ENCODE data around the gene PLA2G15. TPM values are rescaled to one million over a fixed set of nuclear protein-coding genes. Genes with fewer than 3 reads are reported as not detected.

The PLA2G15 gene
- total and polyA plus RNA-seq, 4 donors = 7.2 to 28.4 (median 10.5) TPM

DNA sequence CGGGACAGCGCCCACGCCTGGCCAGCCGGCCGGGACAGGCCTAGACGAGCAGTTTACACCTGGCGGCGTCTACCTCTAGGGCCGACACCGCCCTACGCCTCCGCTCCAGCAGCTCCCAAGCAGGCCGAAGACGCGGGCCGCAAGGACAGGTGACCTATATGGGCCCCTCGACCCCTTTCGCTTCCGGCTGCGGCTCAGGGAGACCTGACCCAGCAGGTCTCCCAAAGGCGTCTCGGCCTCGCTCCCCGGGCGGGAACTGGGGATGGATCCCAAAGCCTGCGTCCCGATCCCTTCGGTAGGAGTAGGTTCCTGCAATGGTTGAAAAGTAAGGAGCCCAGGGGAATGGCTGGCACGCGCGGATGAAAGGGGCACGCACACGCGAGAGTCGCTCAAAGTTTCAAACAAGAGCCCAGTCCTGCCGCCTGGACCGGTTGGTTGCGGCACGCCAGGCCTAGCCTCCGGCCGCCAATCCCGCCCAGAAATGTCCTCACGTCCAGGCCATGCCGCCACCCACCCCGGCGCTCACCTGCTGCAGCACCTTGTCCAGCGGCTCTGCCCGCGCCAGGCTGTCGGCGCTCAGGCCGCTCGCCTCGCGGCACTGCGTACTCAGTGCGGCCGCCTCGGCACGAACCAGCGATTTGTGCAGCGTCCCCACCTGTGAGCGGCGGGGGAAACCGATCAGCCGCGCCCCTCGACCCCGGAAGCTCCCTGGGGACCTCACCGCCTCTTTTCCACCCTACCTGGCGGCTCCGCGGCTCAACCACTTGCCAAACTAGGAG, 9.9 kb upstream of the PLA2G15 start:
- H3K27me3 ChIP-seq (ENCODE audit: control insufficient read depth in 1 of 2, insufficient read depth in 2 of 2, low read length in 1 of 2) = no peaks in the 10 kb centered on the region
- H3K9me3 ChIP-seq (ENCODE audit: control insufficient read depth, low read length) = no peaks in the 10 kb centered on the region
- no peaks in the 10 kb centered on the region for H3K36me3 ChIP-seq (ENCODE audit: control insufficient read depth in 1 of 2, insufficient read depth in 2 of 2, low read length in 1 of 2)
- DNase-seq (peak in 1 of 2 donors; percentile 62), ATAC-seq (ENCODE audit: low FRiP score) (no peak)
- intact Hi-C loops (cut with DNase I) = loop anchor here in 1 of 2 donors (10.0 kb wide), 1 partner anchor 150 kb away; the partner anchor contains the start of gene NFATC3
- H3K4me3 ChIP-seq (ENCODE audit: low read length in 2 of 2) = no peak overlapping the region
- H3K27ac ChIP-seq (ENCODE audit: low read depth in 1 of 2, low read length in 2 of 2) = no peak overlapping the region
- H3K4me1 ChIP-seq (ENCODE audit: control insufficient read depth in 1 of 2, insufficient read depth in 2 of 2, low read length in 2 of 2) = no peaks in the 10 kb centered on the region
- 65 to 67% methylated on average over 73 of the region's 73 CpGs for WGBS, 2 donors

DNA sequence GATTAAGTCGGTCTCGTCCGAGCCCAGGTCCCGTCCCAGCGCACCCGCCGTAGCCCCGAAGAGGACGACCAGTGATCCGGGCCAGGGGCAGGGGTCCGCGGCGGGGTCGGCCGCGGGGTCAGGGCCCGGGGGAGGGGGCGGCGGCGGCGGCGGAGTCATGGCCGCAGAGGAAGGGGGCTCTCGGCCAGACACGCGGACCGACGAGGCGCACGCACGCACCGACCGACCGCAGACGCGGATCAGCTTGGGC, 9.4 kb upstream of the PLA2G15 start, which contains the start of gene ESRP2:
ESRP2 (minus strand) TSS at position 241 of the 250 bp plus-strand sequence; CDS start at position 159, 82 bp downstream.
- H3K27ac ChIP-seq (ENCODE audit: low read depth in 1 of 2, low read length in 2 of 2) = peak within 1 kb of the TSS in 1 of 2 donors; percentile 35
- no peaks in the 10 kb centered on the region for H3K27me3 ChIP-seq (ENCODE audit: control insufficient read depth in 1 of 2, insufficient read depth in 2 of 2, low read length in 1 of 2)
- DNase-seq = peak in 1 of 2 donors; percentile 60
- H3K9me3 ChIP-seq (ENCODE audit: control insufficient read depth, low read length) = no peaks in the 10 kb centered on the region
- no peaks in the 10 kb centered on the region for H3K36me3 ChIP-seq (ENCODE audit: control insufficient read depth in 1 of 2, insufficient read depth in 2 of 2, low read length in 1 of 2)
- H3K4me3 ChIP-seq (ENCODE audit: low read length in 2 of 2) = no peak within 1 kb of the TSS
- WGBS, 2 donors = 7 to 8% methylated on average over 36 of the region's 36 CpGs
- no peak for ATAC-seq (ENCODE audit: low FRiP score)
- intact Hi-C loops (cut with DNase I) = loop anchor here in 1 of 2 donors (10.0 kb wide), 1 partner anchor 151 kb away; the partner anchor contains the start of gene NFATC3
- H3K4me1 ChIP-seq (ENCODE audit: control insufficient read depth in 1 of 2, insufficient read depth in 2 of 2, low read length in 2 of 2) = no peaks in the 10 kb centered on the region

DNA sequence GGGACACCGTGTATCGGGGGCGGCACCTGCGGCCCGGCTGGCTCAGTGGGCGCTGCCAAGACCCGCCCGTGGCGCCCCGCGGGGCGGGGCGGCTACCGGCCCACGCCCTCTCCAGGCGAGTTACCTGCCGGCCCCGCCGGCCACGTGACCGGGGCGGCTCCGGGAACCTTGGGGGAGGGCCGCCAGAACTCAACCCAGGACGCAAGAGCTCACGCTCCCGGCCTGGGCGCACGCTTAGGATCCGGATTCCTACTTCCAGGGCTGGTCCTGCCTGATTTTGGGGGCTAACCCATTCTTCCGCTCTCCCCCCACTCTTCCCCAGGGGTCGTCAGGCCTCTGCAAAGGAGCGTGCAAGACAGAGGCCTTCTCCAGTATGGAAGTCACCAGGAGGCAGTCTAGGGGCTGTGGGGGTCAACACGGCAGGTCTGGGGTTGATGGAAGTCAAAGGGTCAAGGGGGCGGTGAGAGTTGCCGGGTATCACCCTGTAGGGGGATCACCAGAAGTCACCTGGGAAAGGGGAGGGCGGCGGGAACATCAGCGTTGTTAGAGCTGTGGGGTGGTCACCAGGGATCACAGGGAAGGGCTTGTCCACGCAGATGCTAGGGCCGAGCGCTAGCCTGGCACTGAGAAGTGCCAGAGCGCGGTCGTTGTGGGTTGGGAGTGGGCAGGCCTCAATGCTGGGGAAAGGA, 8.9 kb upstream of the PLA2G15 start:
- no peaks in the 10 kb centered on the region for H3K36me3 ChIP-seq (ENCODE audit: control insufficient read depth in 1 of 2, insufficient read depth in 2 of 2, low read length in 1 of 2)
- DNase-seq = peak in 1 of 2 donors; percentile 65
- no peaks in the 10 kb centered on the region for H3K4me1 ChIP-seq (ENCODE audit: control insufficient read depth in 1 of 2, insufficient read depth in 2 of 2, low read length in 2 of 2)
- intact Hi-C loops (cut with DNase I) = loop anchor here in 1 of 2 donors (10.0 kb wide), 1 partner anchor 151 kb away; the partner anchor contains the start of gene NFATC3
- no peak overlapping the region for H3K27ac ChIP-seq (ENCODE audit: low read depth in 1 of 2, low read length in 2 of 2)
- H3K4me3 ChIP-seq (ENCODE audit: low read length in 2 of 2) = no peak overlapping the region
- 28 to 33% methylated on average over 38 to 45 of the region's 45 CpGs for WGBS, 2 donors
- H3K27me3 ChIP-seq (ENCODE audit: control insufficient read depth in 1 of 2, insufficient read depth in 2 of 2, low read length in 1 of 2) = no peaks in the 10 kb centered on the region
- ATAC-seq (ENCODE audit: low FRiP score) = no peak
- no peaks in the 10 kb centered on the region for H3K9me3 ChIP-seq (ENCODE audit: control insufficient read depth, low read length)

DNA sequence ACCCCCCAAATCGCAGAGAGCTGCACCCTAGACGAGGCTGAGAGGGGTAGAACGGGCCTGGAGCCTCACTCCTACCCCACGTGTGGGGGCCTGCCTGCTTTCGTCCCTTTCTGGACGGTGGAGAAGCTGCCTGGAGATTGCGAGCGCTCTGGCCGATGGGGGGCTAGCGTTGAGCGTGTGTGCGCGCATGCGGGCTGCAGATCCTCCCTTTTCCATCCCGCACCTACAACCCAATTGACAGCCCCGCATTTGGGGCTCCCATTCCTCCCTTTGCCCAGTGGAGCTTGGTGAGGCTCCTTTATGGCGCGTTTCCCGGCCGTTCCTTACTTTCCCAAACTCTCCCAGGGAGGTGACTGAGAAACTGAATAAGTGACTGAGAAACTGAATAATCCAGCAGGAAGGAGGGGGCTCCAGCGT, 8.3 kb upstream of the PLA2G15 start:
- 35 to 47% methylated on average over 21 of the region's 21 CpGs for WGBS, 2 donors
- DNase-seq (no peak), ATAC-seq (ENCODE audit: low FRiP score) (peak; percentile 6)
- Histone ChIP-seq H3K9me3 (ENCODE audit: control insufficient read depth, low read length) (no peaks in the 10 kb centered on the region), H3K27me3 (ENCODE audit: control insufficient read depth in 1 of 2, insufficient read depth in 2 of 2, low read length in 1 of 2) (no peaks in the 10 kb centered on the region), H3K4me1 (ENCODE audit: control insufficient read depth in 1 of 2, insufficient read depth in 2 of 2, low read length in 2 of 2) (no peaks in the 10 kb centered on the region), H3K36me3 (ENCODE audit: control insufficient read depth in 1 of 2, insufficient read depth in 2 of 2, low read length in 1 of 2) (no peaks in the 10 kb centered on the region), H3K27ac (ENCODE audit: low read depth in 1 of 2, low read length in 2 of 2) (peak overlapping the region in 1 of 2 donors; percentile 35), H3K4me3 (ENCODE audit: low read length in 2 of 2) (peak overlapping the region; percentile 7 to 29)
- intact Hi-C loops (cut with DNase I) = loop anchor here in 1 of 2 donors (10.0 kb wide), 1 partner anchor 152 kb away; the partner anchor contains the start of gene NFATC3

DNA sequence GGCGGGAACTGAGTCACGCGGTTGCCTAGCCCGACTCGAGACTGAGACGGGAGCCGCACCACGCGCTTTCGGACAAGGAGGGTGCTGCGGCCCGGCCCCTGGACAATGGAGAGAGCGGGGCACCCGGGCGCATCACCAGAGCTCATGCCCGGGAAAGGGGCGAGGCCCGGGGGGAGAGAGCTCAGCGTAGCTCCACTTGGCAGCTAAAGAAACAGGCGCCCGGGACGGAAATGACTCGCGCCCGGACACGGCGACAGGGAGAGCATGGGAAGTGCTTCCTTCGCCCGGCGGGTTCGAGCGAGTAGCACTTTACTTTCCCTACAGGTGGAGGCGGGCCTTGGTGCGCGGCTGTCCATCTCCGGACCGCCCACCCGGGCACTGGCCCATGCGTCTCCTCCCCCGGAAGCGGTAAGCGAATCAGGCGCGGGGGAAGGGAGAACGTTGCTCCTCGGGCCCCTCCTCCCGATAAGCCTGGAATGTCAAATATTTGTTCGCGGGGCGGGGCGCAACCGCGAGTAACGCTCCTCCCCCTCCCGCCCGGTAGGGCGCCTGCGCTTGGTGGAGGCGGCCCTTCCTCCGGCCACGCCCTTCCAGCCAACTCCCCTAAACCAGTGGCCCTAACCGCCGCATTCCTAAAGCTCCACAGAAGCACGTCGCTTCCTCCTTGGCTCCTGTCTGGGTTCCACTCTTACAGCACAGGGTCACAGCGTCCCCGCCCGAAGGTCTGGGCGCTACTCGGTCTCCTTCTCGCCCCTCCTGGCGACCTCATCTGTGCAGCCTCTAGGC, 7.7 kb upstream of the PLA2G15 start:
- intact Hi-C loops (cut with DNase I) = loop anchor here in 1 of 2 donors (10.0 kb wide), 1 partner anchor 153 kb away; the partner anchor contains the start of gene NFATC3
- 0% methylated on average over 63 to 72 of the region's 72 CpGs for WGBS, 2 donors
- Histone ChIP-seq H3K27ac (ENCODE audit: low read depth in 1 of 2, low read length in 2 of 2) (peak overlapping the region in 1 of 2 donors; percentile 29), H3K27me3 (ENCODE audit: control insufficient read depth in 1 of 2, insufficient read depth in 2 of 2, low read length in 1 of 2) (no peaks in the 10 kb centered on the region), H3K9me3 (ENCODE audit: control insufficient read depth, low read length) (no peaks in the 10 kb centered on the region), H3K36me3 (ENCODE audit: control insufficient read depth in 1 of 2, insufficient read depth in 2 of 2, low read length in 1 of 2) (no peaks in the 10 kb centered on the region), H3K4me1 (ENCODE audit: control insufficient read depth in 1 of 2, insufficient read depth in 2 of 2, low read length in 2 of 2) (no peaks in the 10 kb centered on the region), H3K4me3 (ENCODE audit: low read length in 2 of 2) (peak overlapping the region; percentile 7 to 29)
- ATAC-seq (ENCODE audit: low FRiP score) = peak; percentile 94
- peak; percentile 99 for DNase-seq

DNA sequence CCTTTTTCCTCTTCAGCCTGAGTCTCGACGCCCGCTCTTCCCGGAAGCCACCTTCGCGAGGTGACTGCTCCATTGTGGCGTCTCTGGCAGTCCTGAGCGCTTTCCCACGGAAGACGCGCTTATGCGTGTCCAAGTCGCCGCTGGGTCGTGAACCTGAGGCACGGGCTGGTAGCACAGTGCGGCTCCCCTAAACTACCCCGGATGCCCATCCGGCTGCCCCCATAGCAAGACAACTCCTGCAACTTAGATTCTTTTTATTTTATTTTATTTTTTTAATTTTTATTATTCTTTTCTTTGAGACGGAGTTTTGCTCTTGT, 7.2 kb upstream of the PLA2G15 start:
- intact Hi-C loops (cut with DNase I) = loop anchor here in 1 of 2 donors (10.0 kb wide), 1 partner anchor 153 kb away; the partner anchor contains the start of gene NFATC3
- Histone ChIP-seq H3K27ac (ENCODE audit: low read depth in 1 of 2, low read length in 2 of 2) (peak overlapping the region in 1 of 2 donors; percentile 29), H3K27me3 (ENCODE audit: control insufficient read depth in 1 of 2, insufficient read depth in 2 of 2, low read length in 1 of 2) (no peaks in the 10 kb centered on the region), H3K36me3 (ENCODE audit: control insufficient read depth in 1 of 2, insufficient read depth in 2 of 2, low read length in 1 of 2) (no peaks in the 10 kb centered on the region), H3K4me3 (ENCODE audit: low read length in 2 of 2) (no peak overlapping the region), H3K4me1 (ENCODE audit: control insufficient read depth in 1 of 2, insufficient read depth in 2 of 2, low read length in 2 of 2) (no peaks in the 10 kb centered on the region), H3K9me3 (ENCODE audit: control insufficient read depth, low read length) (no peaks in the 10 kb centered on the region)
- no peak for DNase-seq
- 19 to 20% methylated on average over 20 of the region's 20 CpGs for WGBS, 2 donors
- no peak for ATAC-seq (ENCODE audit: low FRiP score)

DNA sequence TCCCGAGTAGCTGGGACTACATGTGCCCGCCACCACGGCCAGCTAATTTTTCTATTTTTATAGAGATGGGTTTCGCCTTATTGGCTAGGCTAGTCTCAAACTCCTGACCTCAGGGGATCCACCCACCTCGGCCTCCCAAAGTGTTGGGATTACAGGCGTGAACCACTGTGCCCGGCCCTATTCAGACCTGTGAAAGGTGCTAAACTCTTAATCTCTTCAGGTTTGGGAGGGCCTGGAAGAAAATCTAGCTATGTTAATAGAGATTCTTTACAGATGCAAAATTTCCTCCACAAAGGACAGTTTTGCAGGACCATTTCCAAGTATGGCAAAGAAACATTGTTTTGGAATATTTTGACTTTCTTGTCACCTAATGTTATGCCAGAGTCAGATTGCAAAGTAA, 3.1 kb upstream of the PLA2G15 start:
- Histone ChIP-seq H3K4me3 (ENCODE audit: low read length in 2 of 2) (no peak overlapping the region), H3K9me3 (ENCODE audit: control insufficient read depth, low read length) (no peaks in the 10 kb centered on the region), H3K27me3 (ENCODE audit: control insufficient read depth in 1 of 2, insufficient read depth in 2 of 2, low read length in 1 of 2) (no peaks in the 10 kb centered on the region), H3K4me1 (ENCODE audit: control insufficient read depth in 1 of 2, insufficient read depth in 2 of 2, low read length in 2 of 2) (no peaks in the 10 kb centered on the region), H3K27ac (ENCODE audit: low read depth in 1 of 2, low read length in 2 of 2) (no peak overlapping the region), H3K36me3 (ENCODE audit: control insufficient read depth in 1 of 2, insufficient read depth in 2 of 2, low read length in 1 of 2) (no peaks in the 10 kb centered on the region)
- intact Hi-C loops (cut with DNase I) = loop anchor here in 1 of 2 donors (5.0 kb wide), 1 partner anchor 85 kb away; no protein-coding TSS in a partner anchor
- no peak for DNase-seq
- no peak for ATAC-seq (ENCODE audit: low FRiP score)
- 84 to 88% methylated on average over 7 of the region's 7 CpGs for WGBS, 2 donors
